HCT116 (cell line): ENCODE measurements around the gene IL17RD. TPM values are rescaled to one million over a fixed set of nuclear protein-coding genes. Genes with fewer than 3 reads are reported as not detected.

Source experiments
- ATAC-seq: fragments of 200-7000 bp; cut with Tn5 transposase; 2 replicates; pipeline ENCODE4 v1.9.1; 2020; ENCODE audit warnings: mild to moderate bottlenecking, moderate library complexity
- BruUV-seq: library from RNA; stranded (reverse); fragments of 400-500 nt; replicated peaks from 2 replicates; lab custom pipeline; 2021; lab: Mats Ljungman, UMichigan
- CTCF ChIA-PET: fragments of 300-600 bp; sonication (Branson Sonifier 250); formaldehyde crosslinking; loops from one replicate; lab custom pipeline; 2021; ENCODE audit warnings: antibody characterized with exemption; lab: Charles Lee
- POLR2A ChIA-PET: fragments of 300-600, 350-600 bp; sonication (Branson Sonifier 250); formaldehyde crosslinking; loops from one replicate; lab custom pipeline; 2021; ENCODE audit warnings: antibody characterized with exemption; lab: Charles Lee
- RAD21 ChIA-PET, 2 experiments: fragments of 300-600 bp; sonication (Branson Sonifier 250); formaldehyde crosslinking; loops; one replicate each; lab custom pipeline; 2023; ENCODE audit warnings: low total read pairs in 2 of 2; ENCODE audit not compliant: uncharacterized antibody in 2 of 2, unreplicated experiment in 2 of 2, low non-redundant PET in 1 of 2; lab: Charles Lee
- DNase-seq: peaks from one replicate; pipeline ENCODE4 v3.0.0-alpha.2; 2010; ENCODE audit warnings: low read depth, low spot score
- H2AFZ ChIP-seq: fragments of 200-600 bp; shearing (Covaris generic), sonication (generic); 2 replicates; pipeline ENCODE4 v1.6.1; 2017; ENCODE audit warnings: low read depth, mixed run types, mixed read lengths, antibody characterized with exemption, low read length; ENCODE audit not compliant: poor library complexity, severe bottlenecking
- H3K27ac ChIP-seq: 2 replicates; pipeline ENCODE4 v1.5.1; 2012; ENCODE audit warnings: low read depth, low read length
- H3K27me3 ChIP-seq: fragments of 200-600 bp; sonication (generic); 2 replicates; pipeline ENCODE4 v1.6.1; 2016; ENCODE audit warnings: mixed run types, low read length, mixed read lengths; ENCODE audit not compliant: insufficient read depth
- H3K36me3 ChIP-seq, 2 experiments: fragments of 200-500 bp in 1 of 2; fragments of 200-600 bp in 1 of 2; sonication (Bioruptor generic) in 1 of 2; sonication (generic) in 1 of 2; 2 replicates each; pipeline versions ENCODE4 v1.5.1 to v1.6.1; 2014 to 2016; ENCODE audit warnings: low read length in 2 of 2, inconsistent platforms in 1 of 2, mixed read lengths in 1 of 2, mixed run types in 1 of 2; ENCODE audit not compliant: insufficient read depth in 2 of 2, control insufficient read depth in 1 of 2
- H3K4me1 ChIP-seq, 2 experiments: fragments of 200-600 bp in 1 of 2; sonication (generic) in 1 of 2; 2 replicates each; pipeline versions ENCODE4 v1.5.1 to v1.6.1; 2012 to 2017; ENCODE audit warnings: low read length in 2 of 2, inconsistent platforms in 1 of 2, mild to moderate bottlenecking in 1 of 2, mixed read lengths in 1 of 2, mixed run types in 1 of 2, moderate library complexity in 1 of 2; ENCODE audit not compliant: insufficient read depth in 2 of 2, control insufficient read depth in 1 of 2
- H3K4me2 ChIP-seq: fragments of 200-600 bp; sonication (generic); 2 replicates; pipeline ENCODE4 v1.6.1; 2017; ENCODE audit warnings: mixed run types, low read length, mixed read lengths
- H3K4me3 ChIP-seq, 2 experiments: fragments of 200-600 bp in 1 of 2; sonication (generic) in 1 of 2; replicated peaks in 1 of 2; 2 replicates each; pipeline ENCODE4 v1.5.1; 2011 to 2016; ENCODE audit warnings: low read length in 2 of 2, control low read depth in 1 of 2, low read depth in 1 of 2, mild to moderate bottlenecking in 1 of 2, mixed read lengths in 1 of 2, mixed run types in 1 of 2
- H3K79me2 ChIP-seq: fragments of 200-600 bp; sonication (generic); 2 replicates; pipeline ENCODE4 v1.6.1; 2017; ENCODE audit warnings: mild to moderate bottlenecking, mixed run types, low read length, moderate library complexity, mixed read lengths; ENCODE audit not compliant: insufficient read depth
- H3K9ac ChIP-seq: fragments of 200-600 bp; sonication (generic); 2 replicates; pipeline ENCODE4 v1.6.1; 2016; ENCODE audit warnings: low read length, mixed read lengths
- H3K9me2 ChIP-seq: fragments of 200-600 bp; sonication (generic), shearing (Covaris generic); 2 replicates; pipeline ENCODE4 v1.6.1; 2017; ENCODE audit warnings: mixed run types, mild to moderate bottlenecking, moderate library complexity; ENCODE audit not compliant: insufficient read depth
- H3K9me3 ChIP-seq, 2 experiments: fragments of 200-500 bp in 1 of 2; fragments of 200-600 bp in 1 of 2; sonication (Bioruptor generic) in 1 of 2; sonication (generic) in 1 of 2; 2 replicates each; pipeline ENCODE4 v1.6.1; 2014 to 2017; ENCODE audit warnings: low read length in 2 of 2, mixed read lengths in 2 of 2, inconsistent platforms in 1 of 2, low read depth in 1 of 2, mild to moderate bottlenecking in 1 of 2, mixed run types in 1 of 2, moderate library complexity in 1 of 2; ENCODE audit not compliant: control insufficient read depth in 1 of 2, insufficient read depth in 1 of 2
- H4K20me1 ChIP-seq: fragments of 200-600 bp; sonication (generic), shearing (Covaris generic); 2 replicates; pipeline ENCODE4 v1.6.1; 2017; ENCODE audit warnings: mixed run types, mild to moderate bottlenecking, moderate library complexity; ENCODE audit not compliant: insufficient read depth
- CBX3 ChIP-seq: IDR thresholded peaks from 2 replicates; pipeline ENCODE4 v1.6.1; 2012; ENCODE audit warnings: low read depth
- CTCF ChIP-seq, 3 experiments: fragments of 200-600 bp in 1 of 3; sonication (generic) in 1 of 3; IDR thresholded peaks in 2 of 3; conservative IDR thresholded peaks in 1 of 3; 2 replicates each; pipeline ENCODE4 v1.5.1; 2012 to 2017; ENCODE audit warnings: low read depth in 2 of 3, low read length in 2 of 3, antibody characterized with exemption in 1 of 3, borderline replicate concordance in 1 of 3, control low read depth in 1 of 3, mild to moderate bottlenecking in 1 of 3, mixed read lengths in 1 of 3, mixed run types in 1 of 3, moderate library complexity in 1 of 3; ENCODE audit not compliant: insufficient read depth in 1 of 3
- EGR1 ChIP-seq: IDR thresholded peaks from 2 replicates; pipeline ENCODE4 v1.6.1; 2012; ENCODE audit warnings: low read depth
- ELF1 ChIP-seq: IDR thresholded peaks from 2 replicates; pipeline ENCODE4 v1.6.1; 2012; ENCODE audit warnings: low read depth, borderline replicate concordance
- EZH2phosphoT487 ChIP-seq: fragments of 200-600 bp; IDR thresholded peaks from 2 replicates; pipeline ENCODE4 v1.6.1; 2018; ENCODE audit warnings: antibody characterized with exemption, borderline replicate concordance
- FOSL1 ChIP-seq: IDR thresholded peaks from 2 replicates; pipeline ENCODE4 v1.6.1; 2012; ENCODE audit warnings: low read depth
- JUND ChIP-seq: IDR thresholded peaks from 2 replicates; pipeline ENCODE4 v1.6.1; 2012
- POLR2A ChIP-seq: IDR thresholded peaks from 2 replicates; pipeline ENCODE4 v1.7.0; 2011; ENCODE audit warnings: borderline replicate concordance; ENCODE audit not compliant: insufficient read depth, insufficient read length; ENCODE audit errors: extremely low read depth
- RAD21 ChIP-seq: IDR thresholded peaks from 2 replicates; pipeline ENCODE4 v1.6.1; 2012; ENCODE audit warnings: low read depth, mild to moderate bottlenecking
- SP1 ChIP-seq: IDR thresholded peaks from 2 replicates; pipeline ENCODE4 v1.6.1; 2012; ENCODE audit warnings: low read depth
- SRF ChIP-seq: IDR thresholded peaks from 2 replicates; pipeline ENCODE4 v1.6.1; 2012; ENCODE audit warnings: low read depth
- YY1 ChIP-seq: IDR thresholded peaks from 2 replicates; pipeline ENCODE4 v1.6.1; 2011; ENCODE audit warnings: low read length, low read depth, moderate library complexity, mild to moderate bottlenecking; ENCODE audit not compliant: insufficient replicate concordance; ENCODE audit errors: extremely low read depth
- ZNF274 ChIP-seq: fragments of 200-500 bp; sonication (Bioruptor generic); IDR thresholded peaks from 2 replicates; pipeline ENCODE4 v1.6.1; 2014; ENCODE audit warnings: mild to moderate bottlenecking, low read depth, low read length, inconsistent platforms
- intact Hi-C: fragments of 100-400 bp; cut with micrococcal nuclease; formaldehyde crosslinking; loops from 2 replicates; pipeline ENCODE4 v1.10.0; 2022
- total RNA-seq: library from RNA; stranded (reverse); gene quantifications from one replicate; pipeline ENCODE4 v1.2.1, GENCODE V29; 2021; ENCODE audit not compliant: unreplicated experiment
- TF ChIP-seq, protein P1 (sequence below): IDR thresholded peaks from 2 replicates; pipeline ENCODE4 v1.6.1; 2012
- TF ChIP-seq, protein P2 (sequence below): IDR thresholded peaks from 2 replicates; pipeline ENCODE4 v1.6.1; 2011; ENCODE audit warnings: mild to moderate bottlenecking, low read length, moderate library complexity; ENCODE audit not compliant: insufficient replicate concordance; ENCODE audit errors: extremely low read depth

The IL17RD gene
- total RNA-seq, 1 experiment from 2014 or later = 12.3 TPM

- H3K4me1 ChIP-seq = no peaks in the 10 kb centered on the region
- intact Hi-C loops = no loop called here
- no peak for TF ChIP-seq EZH2phosphoT487
- no peak for TF ChIP-seq POLR2A
- no peak for TF ChIP-seq ELF1
- TF ChIP-seq, protein P1, sequence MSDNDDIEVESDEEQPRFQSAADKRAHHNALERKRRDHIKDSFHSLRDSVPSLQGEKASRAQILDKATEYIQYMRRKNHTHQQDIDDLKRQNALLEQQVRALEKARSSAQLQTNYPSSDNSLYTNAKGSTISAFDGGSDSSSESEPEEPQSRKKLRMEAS = no peak
- TF ChIP-seq SP1 = no peak
- no peaks in the 10 kb centered on the region for H3K27me3 ChIP-seq
- H3K36me3 ChIP-seq = no peaks in the 10 kb centered on the region
- RAD21 ChIA-PET = no interaction called here
- no peak overlapping the region for H3K27ac ChIP-seq
- H3K79me2 ChIP-seq = no peaks in the 10 kb centered on the region
- H3K9me2 ChIP-seq = no peaks in the 10 kb centered on the region
- H3K9me3 ChIP-seq = no peaks in the 10 kb centered on the region
- no peak overlapping the region for H2AFZ ChIP-seq
- H3K4me2 ChIP-seq = no peak overlapping the region
- H3K9ac ChIP-seq = no peak overlapping the region
- CTCF ChIA-PET = no interaction called here
- DNase-seq = no peak
- POLR2A ChIA-PET = no interaction called here
- BruUV-seq = no TSS peak
- no peak overlapping the region for H3K4me3 ChIP-seq
- no peaks in the 10 kb centered on the region for H4K20me1 ChIP-seq
- ATAC-seq = no peak
These were observed 38.9 kb downstream of the IL17RD start for GRCh38 chr3:57126244-57126643.

- ChIA-PET RAD21 (no interaction called here), CTCF (interaction anchor here (0.9 kb wide), 1 partner anchor 12 kb away, joined by 3 read pairs; no protein-coding TSS in a partner anchor), POLR2A (no interaction called here)
- no peak for TF ChIP-seq SP1
- no peak for TF ChIP-seq JUND
- TF ChIP-seq SRF = no peak
- TF ChIP-seq, protein P2, sequence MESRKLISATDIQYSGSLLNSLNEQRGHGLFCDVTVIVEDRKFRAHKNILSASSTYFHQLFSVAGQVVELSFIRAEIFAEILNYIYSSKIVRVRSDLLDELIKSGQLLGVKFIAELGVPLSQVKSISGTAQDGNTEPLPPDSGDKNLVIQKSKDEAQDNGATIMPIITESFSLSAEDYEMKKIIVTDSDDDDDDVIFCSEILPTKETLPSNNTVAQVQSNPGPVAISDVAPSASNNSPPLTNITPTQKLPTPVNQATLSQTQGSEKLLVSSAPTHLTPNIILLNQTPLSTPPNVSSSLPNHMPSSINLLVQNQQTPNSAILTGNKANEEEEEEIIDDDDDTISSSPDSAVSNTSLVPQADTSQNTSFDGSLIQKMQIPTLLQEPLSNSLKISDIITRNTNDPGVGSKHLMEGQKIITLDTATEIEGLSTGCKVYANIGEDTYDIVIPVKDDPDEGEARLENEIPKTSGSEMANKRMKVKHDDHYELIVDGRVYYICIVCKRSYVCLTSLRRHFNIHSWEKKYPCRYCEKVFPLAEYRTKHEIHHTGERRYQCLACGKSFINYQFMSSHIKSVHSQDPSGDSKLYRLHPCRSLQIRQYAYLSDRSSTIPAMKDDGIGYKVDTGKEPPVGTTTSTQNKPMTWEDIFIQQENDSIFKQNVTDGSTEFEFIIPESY = no peak
- no peak for TF ChIP-seq CTCF (IDR thresholded peaks at IDR 0.05 in 2 of 3, conservative IDR thresholded peaks at IDR 0.05 in 1 of 3; ENCODE audit: borderline replicate concordance in 1 of 3, insufficient read depth in 1 of 3, low read depth in 2 of 3, low read length in 2 of 3)
- no peak for TF ChIP-seq CBX3
- no peak for TF ChIP-seq ZNF274
- TF ChIP-seq YY1 = no peak
- no peak for TF ChIP-seq EGR1
- no peak for TF ChIP-seq FOSL1
- no peak for TF ChIP-seq RAD21
- Histone ChIP-seq H2AFZ (no peak overlapping the region), H3K9ac (no peak overlapping the region), H3K4me1 (no peaks in the 10 kb centered on the region), H4K20me1 (no peaks in the 10 kb centered on the region), H3K27ac (no peak overlapping the region), H3K79me2 (no peaks in the 10 kb centered on the region), H3K9me3 (no peaks in the 10 kb centered on the region), H3K9me2 (no peaks in the 10 kb centered on the region), H3K4me2 (no peak overlapping the region), H3K4me3 (no peak overlapping the region), H3K27me3 (no peaks in the 10 kb centered on the region), H3K36me3 (no peaks in the 10 kb centered on the region)
- DNase-seq = no peak
- ATAC-seq = no peak
- BruUV-seq = no TSS peak
- intact Hi-C loops = no loop called here
These were observed 44.5 kb downstream of the IL17RD start for GRCh38 chr3:57120451-57121174.
